Fibroblast of gingiva (primary cell): ENCODE measurements around the gene UNC119.
A peak's percentile ranks its signal among the peaks of the same experiment; 100 is the strongest.

Experiments
- DNase-seq: peaks from one replicate; pipeline ENCODE4 v3.0.0-alpha.2; 2011; ENCODE audit warnings: low read depth

UNC119 gene

GRCh38 chr17:28573040-28573380 is 20.6 kb upstream of the UNC119 start:
- DNase-seq: no peak

DNA sequence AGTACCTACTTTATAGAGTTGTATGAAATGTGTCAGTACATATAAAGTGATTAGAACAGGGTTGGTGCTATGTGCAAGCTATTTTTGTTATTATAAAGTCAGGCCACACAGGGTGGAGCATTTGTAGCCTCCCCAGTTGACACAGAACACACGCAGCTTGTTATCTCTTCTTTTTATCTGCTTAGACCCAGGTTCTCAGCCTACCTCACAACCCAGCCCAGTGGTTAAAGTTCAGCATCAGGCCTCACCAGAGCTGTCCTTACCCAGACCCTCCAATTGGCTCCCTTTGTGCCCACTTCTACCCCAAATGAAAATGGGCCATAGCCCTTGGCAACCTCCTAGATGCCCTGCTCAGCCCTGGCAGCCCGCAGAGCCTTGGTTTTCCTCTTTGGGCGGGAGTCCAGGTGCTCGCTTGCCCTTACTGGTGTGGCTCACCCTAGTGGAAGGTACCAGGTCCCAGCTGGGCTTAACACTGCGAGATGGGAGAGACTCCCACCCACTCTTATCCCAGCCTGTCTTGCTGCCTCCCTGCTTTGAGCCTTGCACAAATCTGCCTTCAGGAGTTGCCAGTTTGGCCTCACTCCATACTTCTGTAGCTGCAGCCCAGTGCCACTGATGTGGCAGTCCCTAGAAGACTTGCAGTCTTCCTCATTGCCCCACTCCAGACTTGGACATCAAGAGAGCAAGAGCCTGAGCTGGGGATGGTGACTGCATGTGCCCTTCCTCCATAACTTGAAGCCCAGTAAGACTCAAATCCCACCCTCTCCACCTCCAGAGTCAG is 20.0 kb upstream of the UNC119 start:
- DNase-seq: no peak

- DNase-seq: peak; percentile 89
These were observed 19.1 kb upstream of the UNC119 start, which contains the start of gene PIGS for GRCh38 chr17:28571361-28572122. Gene PIGS, minus strand, starts transcription at chr17:28571524. Its CDS starts 28 bp downstream, at chr17:28571496.

DNA sequence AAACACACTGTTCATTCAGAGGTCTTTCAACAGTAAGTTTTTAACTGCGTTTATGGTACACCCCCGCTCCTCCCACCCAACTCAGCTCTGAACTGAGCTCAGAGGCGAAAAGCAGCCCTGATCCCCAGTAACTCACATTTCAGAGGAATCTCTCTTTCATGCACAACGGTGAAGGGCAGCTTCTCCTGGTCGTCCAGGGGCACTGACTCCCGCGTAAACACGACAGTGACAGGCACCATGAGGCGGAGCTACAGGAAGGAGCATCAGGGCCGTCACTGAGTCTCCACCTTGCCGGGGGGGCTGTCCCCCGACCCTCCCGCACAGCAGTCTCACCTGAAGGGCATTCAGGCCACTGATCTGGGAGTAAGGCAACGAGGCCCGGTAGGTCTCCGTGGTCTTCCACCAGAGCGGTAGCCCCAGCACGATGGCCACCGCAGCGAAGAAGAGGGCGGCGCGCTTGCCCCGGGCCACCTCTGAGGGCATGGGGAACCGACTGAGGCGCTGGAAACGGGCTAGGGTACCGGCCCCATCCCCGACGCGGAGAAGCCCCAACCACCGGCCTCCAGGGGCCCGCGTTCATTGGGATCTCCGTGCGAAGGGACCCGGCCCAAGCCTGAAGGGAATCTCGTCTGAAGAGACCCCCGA is 18.4 kb upstream of the UNC119 start:
- DNase-seq: no peak

DNA sequence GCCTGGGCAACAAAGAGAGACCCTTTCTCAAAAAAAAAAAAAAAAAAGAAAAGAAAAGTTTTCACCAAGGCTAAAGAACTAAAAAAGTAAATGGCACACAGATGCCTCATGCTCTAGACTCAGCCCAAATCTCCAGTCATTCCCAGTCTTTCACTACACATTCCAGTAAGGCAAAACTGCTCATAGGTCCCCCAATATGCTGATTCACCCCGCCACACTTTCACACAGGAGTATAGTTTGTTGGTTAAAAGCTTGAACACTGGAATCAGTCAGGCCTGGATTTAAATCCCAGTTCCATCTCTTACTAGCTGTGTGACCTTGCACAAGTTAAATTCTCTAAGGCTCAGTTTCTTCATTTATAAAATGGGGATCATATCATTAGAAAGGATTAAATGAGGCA is 17.0 kb upstream of the UNC119 start:
- no peak for DNase-seq

DNA sequence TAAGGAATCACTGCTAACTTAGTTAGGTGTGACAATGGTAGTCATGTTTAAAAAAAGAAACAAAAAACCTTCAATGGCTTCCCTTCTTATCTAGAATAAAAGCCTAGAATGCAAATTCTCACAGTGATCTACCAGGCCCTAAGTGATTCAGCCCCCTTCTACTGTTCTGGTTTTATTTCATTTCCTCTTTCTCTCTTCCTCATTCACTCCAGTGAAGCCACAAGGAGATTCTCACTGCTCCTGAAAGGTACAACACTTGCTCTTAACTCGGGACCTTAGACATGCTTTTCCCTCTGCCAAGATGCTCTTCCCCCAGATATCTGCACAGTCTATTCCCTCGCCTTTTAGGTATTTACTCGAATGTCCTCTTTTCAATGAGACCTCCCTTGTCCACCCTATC is 15.2 kb upstream of the UNC119 start:
- DNase-seq: no peak

GRCh38 chr17:28563475-28563874 is 11.1 kb upstream of the UNC119 start:
- DNase-seq: peak; percentile 16

DNA sequence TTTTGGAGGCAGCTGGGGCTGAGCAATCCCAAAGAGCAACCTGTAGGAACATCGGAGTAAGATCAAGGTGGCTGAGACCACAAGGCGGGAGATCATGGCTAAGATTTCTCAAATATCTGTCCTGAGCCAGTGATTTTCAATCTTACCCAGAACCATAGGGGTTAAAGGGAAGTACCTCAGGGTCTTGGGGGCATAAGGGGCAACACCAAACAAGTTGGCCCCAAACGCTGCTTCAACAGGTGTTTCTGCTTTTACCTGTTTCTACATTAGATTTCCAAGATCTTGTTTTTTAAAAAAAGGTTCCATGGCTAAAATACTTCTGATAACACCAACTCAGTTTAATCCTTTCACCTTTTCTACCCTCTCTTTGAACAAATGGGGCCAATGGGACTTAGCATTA is 2.6 kb upstream of the UNC119 start:
- no peak for DNase-seq

DNA sequence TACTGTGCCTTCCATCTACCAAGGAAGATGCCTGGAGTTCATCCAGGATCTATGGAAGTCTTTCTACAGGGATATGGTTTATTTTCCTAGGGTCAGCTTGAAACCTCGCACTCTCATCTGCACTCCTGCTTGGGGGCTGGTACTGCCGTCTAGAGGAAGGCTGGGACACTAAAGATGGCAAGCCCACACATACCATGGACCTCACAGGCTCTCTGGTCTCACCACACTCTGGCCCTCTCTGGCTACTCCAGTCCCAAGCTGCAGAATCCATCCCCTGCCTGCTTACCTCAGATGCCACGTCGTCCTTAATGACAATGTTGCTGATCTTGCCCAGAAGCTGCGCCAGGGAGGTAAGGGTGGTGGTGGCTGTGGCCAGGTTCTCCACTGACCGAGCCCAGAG is 2.1 kb upstream of the UNC119 start:
- DNase-seq: no peak

- no peak for DNase-seq
These were observed 629 bp upstream of the UNC119 start for GRCh38 chr17:28553000-28553505.

DNA sequence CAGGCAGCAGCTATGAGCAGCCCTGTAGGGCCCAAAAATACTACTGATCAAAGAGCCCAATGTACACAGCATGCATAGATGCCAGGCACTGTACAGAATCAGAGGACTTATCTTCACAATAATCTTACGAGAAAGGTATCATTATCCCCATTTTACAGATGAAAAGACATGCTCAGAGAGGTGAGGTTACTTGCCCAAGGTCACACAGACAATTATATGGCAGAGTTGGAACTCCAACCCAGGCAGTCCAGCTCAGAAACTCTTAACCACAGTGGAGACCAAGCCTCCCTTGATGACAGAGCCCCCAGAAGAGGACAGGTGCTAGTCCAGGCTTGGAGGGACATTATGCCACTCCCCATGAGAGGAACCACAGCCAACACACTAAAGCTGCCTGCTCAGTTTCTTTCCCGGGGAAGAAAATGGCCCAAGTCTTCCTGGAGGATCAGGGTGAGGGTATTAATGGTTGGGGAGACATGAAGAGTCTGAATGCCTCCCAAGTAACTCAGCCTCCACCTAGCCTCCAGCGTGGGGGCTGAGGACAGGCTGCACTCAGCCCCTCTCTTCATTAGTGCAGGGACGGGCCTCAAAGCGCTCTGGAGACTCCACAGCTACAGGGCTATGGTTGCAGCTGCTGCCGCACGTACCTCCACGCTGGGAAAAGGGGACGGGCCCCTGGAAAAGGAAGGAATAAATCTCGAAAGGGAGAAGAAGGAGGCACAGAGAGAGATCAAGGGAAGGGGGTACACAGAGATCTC is 826 bp downstream of the UNC119 start:
- no peak for DNase-seq

DNA sequence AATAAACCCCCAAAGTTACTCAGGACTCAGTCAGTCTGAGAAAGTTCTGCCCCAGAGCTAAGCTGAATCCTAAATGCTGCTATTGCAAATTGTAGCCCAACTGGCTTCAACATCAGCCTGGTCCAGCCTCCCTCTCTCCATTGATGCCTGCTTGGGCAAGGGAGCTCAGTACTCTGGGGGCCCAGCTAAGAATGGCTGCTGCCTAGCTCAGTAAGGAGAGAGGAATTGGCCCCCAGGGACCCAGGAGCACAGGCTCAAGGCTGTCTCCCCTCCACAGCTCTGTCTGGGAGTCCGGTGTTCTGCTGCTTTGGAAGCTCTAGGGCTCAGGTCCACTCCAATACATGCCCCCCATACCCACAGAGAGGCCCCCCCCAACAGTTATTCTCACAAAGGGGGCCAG is 1.6 kb downstream of the UNC119 start:
- DNase-seq: no peak

- DNase-seq: no peak
These were observed 2.9 kb downstream of the UNC119 start for GRCh38 chr17:28549236-28550132.

DNA sequence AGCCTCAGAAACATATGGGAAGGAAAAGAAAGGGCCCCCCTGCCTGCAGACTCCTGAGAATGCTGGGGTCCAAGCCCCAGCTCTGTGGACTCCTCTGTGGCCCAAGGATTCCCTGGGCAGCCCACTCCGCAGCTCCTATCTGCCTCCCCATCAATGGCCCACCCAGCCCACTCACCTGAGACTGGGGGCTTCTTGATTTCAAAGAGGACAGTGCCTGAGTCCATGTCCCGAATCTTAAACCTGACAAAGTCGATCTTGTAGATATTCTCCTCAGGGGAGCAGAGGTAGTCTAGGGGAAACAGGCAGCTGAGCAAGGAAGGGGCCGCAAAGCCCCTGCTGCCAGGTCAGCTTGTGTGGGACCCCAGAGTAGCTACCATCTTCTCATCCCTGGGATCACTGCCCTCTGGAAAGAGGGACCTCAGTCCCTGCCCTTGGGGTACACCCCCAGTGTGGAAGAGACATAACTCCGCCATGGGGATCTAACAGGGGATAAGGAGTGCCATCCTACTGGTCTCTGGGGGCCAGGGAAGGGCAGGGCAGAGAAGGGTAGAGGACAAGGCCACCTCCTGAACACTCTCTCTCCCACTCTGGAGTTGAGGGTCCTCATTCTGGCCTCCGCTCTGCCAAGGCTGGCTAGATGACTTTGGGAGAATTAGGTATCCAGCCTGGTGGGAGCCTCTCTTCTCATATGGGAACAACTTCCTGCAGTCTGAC is 3.9 kb downstream of the UNC119 start:
- no peak for DNase-seq

- DNase-seq: peak; percentile 58
These were observed 4.6 kb downstream of the UNC119 start for GRCh38 chr17:28547623-28548416.

GRCh38 chr17:28547096-28547622 is 5.3 kb downstream of the UNC119 start:
- DNase-seq: no peak

DNA sequence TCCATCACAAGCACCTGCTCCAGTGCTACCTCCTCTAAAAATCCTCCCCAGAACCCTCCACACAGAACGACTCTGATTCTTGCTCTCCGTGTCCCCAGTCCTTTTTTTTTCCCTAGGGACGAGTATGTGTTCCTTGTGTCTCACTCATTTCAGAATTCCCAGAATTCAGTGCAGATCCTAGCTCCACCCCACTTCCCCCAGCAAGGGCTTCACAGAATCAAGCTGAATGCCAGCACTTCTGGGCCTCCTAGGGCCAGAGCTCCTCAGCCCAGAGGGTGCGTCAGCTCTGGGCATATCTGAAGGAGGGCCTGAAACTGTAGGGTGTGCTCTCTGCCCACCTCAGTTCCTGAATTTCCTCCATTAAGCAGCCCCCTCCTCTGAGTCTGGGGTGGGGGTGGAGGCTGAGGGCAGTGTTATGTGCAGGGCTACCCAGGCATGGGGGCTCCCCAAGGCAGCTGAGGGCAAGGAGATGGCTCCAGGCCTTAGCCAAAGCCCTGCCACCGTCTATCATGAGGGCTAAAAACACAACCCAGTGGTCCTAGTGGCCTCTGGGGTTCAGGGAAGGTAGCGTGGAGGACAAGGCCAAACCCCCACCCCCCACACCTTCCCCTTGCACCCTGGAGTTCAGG is 6.5 kb downstream of the UNC119 start:
- no peak for DNase-seq

GRCh38 chr17:28545141-28545503 is 7.3 kb downstream of the UNC119 start:
- no peak for DNase-seq
